ENCODE results near the gene PATZ1.

- TF ChIP-seq CTCF (IDR thresholded peaks at IDR 0.05; ENCODE audit: low read depth, low read length) = no peak
- TF ChIP-seq MAX (IDR thresholded peaks at IDR 0.05; ENCODE audit: low read depth, low read length) = no peak
Measured at GRCh38 chr22:31278626-31279326, 67.4 kb downstream of the PATZ1 start.
